PC-9 (cell line): ENCODE data around the gene TMEM43.

Experiments
- EZH2 ChIP-seq: fragments of 200-600 bp; sonication (generic); IDR thresholded peaks from 2 replicates; pipeline ENCODE4 v1.8.0; 2017; ENCODE audit warnings: antibody characterized with exemption, low read depth
- TF ChIP-seq, protein P1 (sequence below): fragments of 200-600 bp; sonication (generic); conservative IDR thresholded peaks from 2 replicates; pipeline ENCODE4 v1.6.1; 2017; ENCODE audit warnings: mixed run types, antibody characterized with exemption, mild to moderate bottlenecking, moderate library complexity

DNA sequence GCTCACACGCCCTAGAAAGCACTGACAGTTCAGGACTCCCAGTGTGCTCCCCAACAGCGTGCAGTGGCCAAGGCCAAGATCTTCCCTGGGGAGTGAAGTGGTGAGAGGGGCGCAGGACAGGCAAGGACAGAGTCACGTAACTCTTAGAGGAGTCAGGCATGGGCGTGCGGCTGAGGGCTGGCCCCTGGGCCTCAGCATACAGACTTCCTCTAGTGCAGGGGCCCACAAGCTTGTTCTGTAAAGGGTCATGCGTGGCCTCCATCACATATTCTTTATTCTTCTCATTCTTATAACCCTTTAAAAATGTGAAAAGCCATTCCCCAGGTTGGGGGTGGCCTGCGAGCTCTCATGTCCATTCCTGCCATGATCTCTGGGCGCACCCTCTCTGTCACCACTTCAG, 25.2 kb downstream of the TMEM43 start:
- TF ChIP-seq, protein P1, sequence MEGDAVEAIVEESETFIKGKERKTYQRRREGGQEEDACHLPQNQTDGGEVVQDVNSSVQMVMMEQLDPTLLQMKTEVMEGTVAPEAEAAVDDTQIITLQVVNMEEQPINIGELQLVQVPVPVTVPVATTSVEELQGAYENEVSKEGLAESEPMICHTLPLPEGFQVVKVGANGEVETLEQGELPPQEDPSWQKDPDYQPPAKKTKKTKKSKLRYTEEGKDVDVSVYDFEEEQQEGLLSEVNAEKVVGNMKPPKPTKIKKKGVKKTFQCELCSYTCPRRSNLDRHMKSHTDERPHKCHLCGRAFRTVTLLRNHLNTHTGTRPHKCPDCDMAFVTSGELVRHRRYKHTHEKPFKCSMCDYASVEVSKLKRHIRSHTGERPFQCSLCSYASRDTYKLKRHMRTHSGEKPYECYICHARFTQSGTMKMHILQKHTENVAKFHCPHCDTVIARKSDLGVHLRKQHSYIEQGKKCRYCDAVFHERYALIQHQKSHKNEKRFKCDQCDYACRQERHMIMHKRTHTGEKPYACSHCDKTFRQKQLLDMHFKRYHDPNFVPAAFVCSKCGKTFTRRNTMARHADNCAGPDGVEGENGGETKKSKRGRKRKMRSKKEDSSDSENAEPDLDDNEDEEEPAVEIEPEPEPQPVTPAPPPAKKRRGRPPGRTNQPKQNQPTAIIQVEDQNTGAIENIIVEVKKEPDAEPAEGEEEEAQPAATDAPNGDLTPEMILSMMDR: no peak
- no peak for TF ChIP-seq EZH2
